HL-60 (cell line): ENCODE data around the gene LRP1B.

ENCODE experiments used
- DNase-seq, 2 experiments: peaks; one replicate each; pipeline ENCODE4 v3.0.0-alpha.2; 2010 to 2020; ENCODE audit warnings: low read depth in 1 of 2, low spot score in 1 of 2
- H3K27ac ChIP-seq: fragments of 250-450 bp; sonication (Bioruptor Pico); replicated peaks from 2 replicates; pipeline ENCODE4 v1.5.1; 2020; ENCODE audit warnings: mild to moderate bottlenecking, moderate library complexity
- H3K27me3 ChIP-seq: fragments of 250-450 bp; sonication (Bioruptor Pico); 2 replicates; pipeline ENCODE4 v1.5.1; 2021; ENCODE audit warnings: mild to moderate bottlenecking, moderate library complexity; ENCODE audit not compliant: insufficient read depth, poor library complexity, severe bottlenecking
- H3K4me3 ChIP-seq: replicated peaks from 2 replicates; pipeline ENCODE4 v1.5.1; 2011; ENCODE audit warnings: mild to moderate bottlenecking, control low read depth, low read length; ENCODE audit not compliant: insufficient read depth
- GABPA ChIP-seq: IDR thresholded peaks from 2 replicates; pipeline ENCODE4 v1.6.1; 2012; ENCODE audit warnings: low read depth
- POLR2AphosphoS5 ChIP-seq: IDR thresholded peaks from 2 replicates; pipeline ENCODE4 v1.6.1; 2012; ENCODE audit warnings: low read depth
- REST ChIP-seq: IDR thresholded peaks from 2 replicates; pipeline ENCODE4 v1.6.1; 2012; ENCODE audit warnings: low read depth; ENCODE audit not compliant: insufficient replicate concordance
- SPI1 ChIP-seq: IDR thresholded peaks from 2 replicates; pipeline ENCODE4 v1.6.1; 2012; ENCODE audit warnings: low read depth, mild to moderate bottlenecking, borderline replicate concordance
- TF ChIP-seq, protein P1 (sequence below): IDR thresholded peaks from one replicate; pipeline ENCODE4 v1.5.1; 2011; ENCODE audit warnings: low read length, control low read depth, inconsistent platforms; ENCODE audit not compliant: insufficient read depth

LRP1B gene

DNA sequence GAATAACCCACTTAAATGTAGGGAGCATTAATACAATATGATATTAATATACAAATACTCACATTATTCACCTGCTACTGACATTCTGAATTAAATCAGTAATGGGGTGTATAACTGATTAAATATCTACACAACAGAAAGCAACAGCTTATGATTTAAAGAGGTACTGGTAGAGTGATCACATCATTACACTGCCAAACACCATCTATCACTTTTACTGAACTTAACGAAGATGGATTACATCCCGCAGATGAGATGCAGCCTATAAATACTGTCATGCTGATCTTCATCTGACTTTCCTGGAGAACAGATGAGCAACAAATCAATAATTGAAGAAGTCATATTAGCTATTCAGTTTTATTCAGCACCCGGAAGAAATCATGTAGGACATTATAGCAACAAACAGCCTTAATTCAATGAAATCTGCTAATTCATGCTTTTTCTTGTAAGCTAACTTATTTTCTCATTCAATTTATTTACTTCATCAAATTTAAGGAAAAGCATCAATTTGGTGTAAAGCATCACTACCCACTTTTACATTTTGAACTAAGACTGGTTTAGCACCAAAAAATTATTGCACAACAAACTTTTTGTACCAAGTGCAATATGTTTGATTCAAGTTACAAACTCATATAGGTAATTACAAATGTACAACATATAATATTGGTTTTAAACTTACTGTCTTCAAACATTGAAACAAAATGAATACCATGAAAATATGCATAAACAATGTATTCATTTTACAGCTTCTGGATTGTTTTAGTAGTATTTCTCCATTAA, 1509.0 kb downstream of the LRP1B start:
- no peak for DNase-seq
- no peaks in the 10 kb centered on the region for H3K27me3 ChIP-seq
- TF ChIP-seq POLR2AphosphoS5 (no peak), GABPA (no peak), SPI1 (no peak), REST (no peak)
- TF ChIP-seq, protein P1, sequence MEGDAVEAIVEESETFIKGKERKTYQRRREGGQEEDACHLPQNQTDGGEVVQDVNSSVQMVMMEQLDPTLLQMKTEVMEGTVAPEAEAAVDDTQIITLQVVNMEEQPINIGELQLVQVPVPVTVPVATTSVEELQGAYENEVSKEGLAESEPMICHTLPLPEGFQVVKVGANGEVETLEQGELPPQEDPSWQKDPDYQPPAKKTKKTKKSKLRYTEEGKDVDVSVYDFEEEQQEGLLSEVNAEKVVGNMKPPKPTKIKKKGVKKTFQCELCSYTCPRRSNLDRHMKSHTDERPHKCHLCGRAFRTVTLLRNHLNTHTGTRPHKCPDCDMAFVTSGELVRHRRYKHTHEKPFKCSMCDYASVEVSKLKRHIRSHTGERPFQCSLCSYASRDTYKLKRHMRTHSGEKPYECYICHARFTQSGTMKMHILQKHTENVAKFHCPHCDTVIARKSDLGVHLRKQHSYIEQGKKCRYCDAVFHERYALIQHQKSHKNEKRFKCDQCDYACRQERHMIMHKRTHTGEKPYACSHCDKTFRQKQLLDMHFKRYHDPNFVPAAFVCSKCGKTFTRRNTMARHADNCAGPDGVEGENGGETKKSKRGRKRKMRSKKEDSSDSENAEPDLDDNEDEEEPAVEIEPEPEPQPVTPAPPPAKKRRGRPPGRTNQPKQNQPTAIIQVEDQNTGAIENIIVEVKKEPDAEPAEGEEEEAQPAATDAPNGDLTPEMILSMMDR, result no peak
- H3K4me3 ChIP-seq, result no peak overlapping the region
- no peak overlapping the region for H3K27ac ChIP-seq

DNA sequence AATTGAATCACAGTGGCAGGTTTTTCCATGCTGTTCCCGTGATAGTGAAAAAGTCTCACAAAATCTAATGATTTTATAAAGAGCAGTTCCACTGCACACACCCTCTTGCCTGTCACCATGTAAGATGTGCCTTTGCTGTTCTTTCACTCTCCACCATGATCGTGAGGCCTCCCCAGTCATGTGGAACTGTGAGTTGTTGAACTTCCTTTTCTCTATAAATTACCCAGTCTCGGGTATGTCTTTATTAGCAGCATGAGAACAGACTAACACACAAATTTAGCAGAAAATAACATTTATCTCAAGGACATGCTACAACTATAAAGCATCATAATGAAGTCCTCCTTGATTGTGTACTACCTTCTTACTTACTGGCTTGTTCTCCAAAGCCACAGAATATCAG, 1526.0 kb downstream of the LRP1B start:
- H3K27ac ChIP-seq, result no peak overlapping the region
- no peak for TF ChIP-seq SPI1
- no peak for TF ChIP-seq GABPA
- no peak for TF ChIP-seq POLR2AphosphoS5
- no peak for TF ChIP-seq REST
- TF ChIP-seq, protein P1, result no peak
- H3K4me3 ChIP-seq, result no peak overlapping the region
- DNase-seq, result no peak
- peaks cover 2% of the 10 kb centered on the region for H3K27me3 ChIP-seq

- TF ChIP-seq REST (no peak), POLR2AphosphoS5 (no peak), SPI1 (no peak), GABPA (no peak)
- TF ChIP-seq, protein P1, result no peak
- DNase-seq, result no peak
- Histone ChIP-seq H3K27me3 (peaks cover 2% of the 10 kb centered on the region), H3K27ac (no peak overlapping the region), H3K4me3 (no peak overlapping the region)
Measured at GRCh38 chr2:140604096-140604495, 1526.7 kb downstream of the LRP1B start.
